ENCODE results near the gene CHD8.

DNA sequence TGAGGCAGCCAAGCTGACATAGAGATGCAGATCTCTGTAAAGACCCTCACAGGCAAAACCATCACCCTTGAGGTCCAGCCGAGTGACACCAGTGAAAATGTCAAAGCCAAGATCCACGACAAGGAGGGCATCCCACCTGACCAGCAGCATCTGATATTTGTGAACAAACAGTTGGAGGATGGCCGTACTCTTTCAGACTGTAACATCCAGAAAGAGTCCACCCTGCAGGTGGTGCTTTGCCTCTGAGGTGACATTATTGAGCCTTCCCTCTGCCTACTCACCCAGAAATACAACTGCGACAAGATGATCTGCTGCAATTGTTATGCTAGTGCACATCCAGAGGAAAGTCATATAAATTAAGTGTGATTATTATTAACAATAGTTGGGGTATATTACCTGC is 57.0 kb downstream of the CHD8 start:
- TF ChIP-seq, protein P1, sequence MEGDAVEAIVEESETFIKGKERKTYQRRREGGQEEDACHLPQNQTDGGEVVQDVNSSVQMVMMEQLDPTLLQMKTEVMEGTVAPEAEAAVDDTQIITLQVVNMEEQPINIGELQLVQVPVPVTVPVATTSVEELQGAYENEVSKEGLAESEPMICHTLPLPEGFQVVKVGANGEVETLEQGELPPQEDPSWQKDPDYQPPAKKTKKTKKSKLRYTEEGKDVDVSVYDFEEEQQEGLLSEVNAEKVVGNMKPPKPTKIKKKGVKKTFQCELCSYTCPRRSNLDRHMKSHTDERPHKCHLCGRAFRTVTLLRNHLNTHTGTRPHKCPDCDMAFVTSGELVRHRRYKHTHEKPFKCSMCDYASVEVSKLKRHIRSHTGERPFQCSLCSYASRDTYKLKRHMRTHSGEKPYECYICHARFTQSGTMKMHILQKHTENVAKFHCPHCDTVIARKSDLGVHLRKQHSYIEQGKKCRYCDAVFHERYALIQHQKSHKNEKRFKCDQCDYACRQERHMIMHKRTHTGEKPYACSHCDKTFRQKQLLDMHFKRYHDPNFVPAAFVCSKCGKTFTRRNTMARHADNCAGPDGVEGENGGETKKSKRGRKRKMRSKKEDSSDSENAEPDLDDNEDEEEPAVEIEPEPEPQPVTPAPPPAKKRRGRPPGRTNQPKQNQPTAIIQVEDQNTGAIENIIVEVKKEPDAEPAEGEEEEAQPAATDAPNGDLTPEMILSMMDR (IDR thresholded peaks at IDR 0.05; ENCODE audit: low read length), result no peak
- no peak for TF ChIP-seq EZH2 (IDR thresholded peaks at IDR 0.05; ENCODE audit: borderline replicate concordance, low read length)

All from OCI-LY1 (cell line).